GM12878 (cell line): ENCODE results near the gene MIGA2. TPM values are rescaled to one million over a fixed set of nuclear protein-coding genes. Genes with fewer than 3 reads are reported as not detected.

ENCODE experiments used
- ATAC-seq: fragments of 200-7000 bp; cut with Tn5 transposase; 3 replicates; pipeline ENCODE4 v1.9.1; 2020; ENCODE audit warnings: mild to moderate bottlenecking, moderate library complexity
- BruUV-seq: library from RNA; stranded (reverse); fragments of 400-500 nt; replicated peaks from 2 replicates; lab custom pipeline; 2021; lab: Mats Ljungman, UMichigan
- CTCF ChIA-PET: fragments of 300-600 bp; sonication (Branson Sonifier 250); formaldehyde crosslinking; extraction: SDS; loops from one replicate; lab custom pipeline; 2021; ENCODE audit warnings: inconsistent platforms; lab: Yijun Ruan, JAX
- POLR2A ChIA-PET: fragments of 350-600 bp; formaldehyde crosslinking; extraction: SDS; loops from one replicate; lab custom pipeline; 2021; ENCODE audit warnings: inconsistent platforms; lab: Charles Lee
- RAD21 ChIA-PET: fragments of 300-600 bp; sonication (Branson Sonifier 250); formaldehyde crosslinking; loops from one replicate; lab custom pipeline; 2023; ENCODE audit warnings: antibody characterized with exemption; ENCODE audit not compliant: unreplicated experiment; lab: Charles Lee
- SMC1A ChIA-PET: fragments of 300-600 bp; sonication (Branson Sonifier 250); formaldehyde crosslinking; loops from one replicate; lab custom pipeline; 2023; ENCODE audit not compliant: unreplicated experiment, uncharacterized antibody; lab: Charles Lee
- DNase-seq: peaks from one replicate; pipeline ENCODE4 v3.0.0-alpha.2; 2011; ENCODE audit warnings: low read depth, low spot score
- FAIRE-seq: peaks from 3 replicates; lab custom pipeline; 2011; peaks lifted over from hg19 to GRCh38; lab: Jason Lieb, UNC
- H2AFZ ChIP-seq: 2 replicates; pipeline ENCODE4 v1.6.0; 2011; ENCODE audit warnings: low read depth, low read length, control low read depth; ENCODE audit not compliant: control insufficient read depth
- H3K27ac ChIP-seq: 2 replicates; pipeline ENCODE4 v1.5.1; 2011; ENCODE audit warnings: control low read depth; ENCODE audit not compliant: control insufficient read depth, insufficient read depth
- H3K27me3 ChIP-seq, 2 experiments: replicated peaks in 1 of 2; 2 replicates each; pipeline versions ENCODE4 v1.6.0 to v1.6.1; 2011; ENCODE audit warnings: low read length in 1 of 2; ENCODE audit not compliant: control insufficient read depth in 2 of 2, insufficient read depth in 2 of 2
- H3K36me3 ChIP-seq, 2 experiments: 2 replicates each; pipeline ENCODE4 v1.5.1; 2011; ENCODE audit warnings: low read length in 1 of 2; ENCODE audit not compliant: control insufficient read depth in 2 of 2, insufficient read depth in 2 of 2
- H3K4me1 ChIP-seq: 2 replicates; pipeline ENCODE4 v1.6.1; 2011; ENCODE audit warnings: mild to moderate bottlenecking, low read length, moderate library complexity, mixed read lengths; ENCODE audit not compliant: control insufficient read depth, insufficient read depth
- H3K4me2 ChIP-seq: 2 replicates; pipeline ENCODE4 v1.6.0; 2011; ENCODE audit warnings: control low read depth; ENCODE audit not compliant: control insufficient read depth, insufficient read depth
- H3K4me3 ChIP-seq: fragments of 200-600 bp; sonication (generic); 2 replicates; pipeline ENCODE4 v1.5.1; 2016
- H3K79me2 ChIP-seq: 2 replicates; pipeline ENCODE4 v1.6.0; 2011; ENCODE audit warnings: low read length; ENCODE audit not compliant: control insufficient read depth, insufficient read depth
- H3K9ac ChIP-seq: 2 replicates; pipeline ENCODE4 v1.8.0; 2011; ENCODE audit warnings: low read length, control low read depth, mixed read lengths; ENCODE audit not compliant: control insufficient read depth, insufficient read depth
- H3K9me3 ChIP-seq: replicated peaks from 3 replicates; pipeline ENCODE4 v1.5.1; 2011; ENCODE audit warnings: mild to moderate bottlenecking, low read length; ENCODE audit not compliant: control insufficient read depth, insufficient read depth
- H4K20me1 ChIP-seq: 2 replicates; pipeline ENCODE4 v1.6.0; 2011; ENCODE audit not compliant: control insufficient read depth, insufficient read depth
- IRF4 ChIP-seq: IDR thresholded peaks from 2 replicates; pipeline ENCODE4 v1.6.1; 2011; ENCODE audit warnings: low read depth, low read length
- LARP7 ChIP-seq: fragments of 450-650 bp; IDR thresholded peaks from 2 replicates; pipeline ENCODE4 v1.6.1; 2017; ENCODE audit warnings: mild to moderate bottlenecking
- NFYB ChIP-seq: IDR thresholded peaks from 2 replicates; pipeline ENCODE4 v1.6.1; 2011; ENCODE audit warnings: low read depth, mild to moderate bottlenecking, low read length, improper control_type of control experiment, moderate library complexity; ENCODE audit not compliant: insufficient read depth
- RFX5 ChIP-seq: IDR thresholded peaks from 2 replicates; pipeline ENCODE4 v1.6.1; 2011; ENCODE audit warnings: low read depth, low read length, improper control_type of control experiment
- STAT3 ChIP-seq: IDR thresholded peaks from 2 replicates; pipeline ENCODE4 v1.6.1; 2011; ENCODE audit warnings: low read depth, low read length, improper control_type of control experiment
- TAF1 ChIP-seq: IDR thresholded peaks from 2 replicates; pipeline ENCODE4 v1.6.1; 2011; ENCODE audit warnings: mild to moderate bottlenecking, low read depth, low read length, borderline replicate concordance
- YBX1 ChIP-seq: fragments of 450-650 bp; IDR thresholded peaks from 2 replicates; pipeline ENCODE4 v1.6.1; 2016; ENCODE audit warnings: antibody characterized with exemption
- ZBTB4 ChIP-seq: fragments of 450-650 bp; formaldehyde crosslinking; IDR thresholded peaks from 2 replicates; pipeline ENCODE4 v1.4.0; 2022; ENCODE audit warnings: mild to moderate bottlenecking, moderate library complexity
- ZNF592 ChIP-seq: fragments of 450-650 bp; IDR thresholded peaks from 2 replicates; pipeline ENCODE4 v1.6.1; 2017; ENCODE audit warnings: mild to moderate bottlenecking, moderate library complexity
- WGBS: methylation state at CpG from one replicate; pipeline ENCODE4 v1.1.6; 2016; ENCODE audit warnings: low lambda C conversion rate; ENCODE audit not compliant: insufficient replicate concordance, insufficient coverage; ENCODE audit errors: missing lambda C conversion rate; 5-methylcytosine and 5-hydroxymethylcytosine counted together
- in situ Hi-C: fragments of 300-500 bp; cut with MboI; formaldehyde crosslinking; loops from 9 replicates; pipeline ENCODE4 v1.14.3; 2018; ENCODE audit warnings: mixed read lengths
- intact Hi-C: fragments of 100-400 bp; cut with micrococcal nuclease; formaldehyde crosslinking; loops from one replicate; pipeline ENCODE4 v1.14.2; 2022; ENCODE audit not compliant: unreplicated experiment
- polyA plus RNA-seq, 11 experiments: library from polyadenylated mRNA; depleted of rRNA in 4 of 11; unstranded in 6 of 11; stranded (reverse) in 5 of 11; fragments of >200 nt; fragmentation: Nextera tagmentation in 4 of 11; fragmentation: Illumina TruSeq in 1 of 11; extraction: Ambion mirVana in 4 of 11; extraction: Trizol in 1 of 11; gene quantifications; 1 replicate in 1 of 11; 2 replicates in 10 of 11; pipeline versions ENCODE4 v1.2.1 to v1.2.3, GENCODE V29; 2011 to 2016; ENCODE audit warnings: inconsistent platforms in 2 of 11, missing spikeins in 2 of 11, low read depth in 1 of 11
- total RNA-seq, 4 experiments: library from RNA; depleted of rRNA in 3 of 4; stranded (reverse); fragments of >200 nt in 3 of 4; fragmentation: Illumina TruSeq in 1 of 4; extraction: Trizol in 1 of 4; gene quantifications; 2 replicates each; pipeline versions ENCODE4 v1.2.1 to v1.2.3, GENCODE V29; 2013 to 2021
- TF ChIP-seq, protein P1 (sequence below): fragments of 450-650 bp; IDR thresholded peaks from 2 replicates; pipeline ENCODE4 v1.6.1; 2017; ENCODE audit warnings: borderline replicate concordance
- TF ChIP-seq, protein P2 (sequence below): fragments of 450-650 bp; IDR thresholded peaks from 2 replicates; pipeline ENCODE4 v1.6.1; 2018; ENCODE audit warnings: mild to moderate bottlenecking, low read depth, moderate library complexity; ENCODE audit not compliant: partially characterized antibody

MIGA2 gene
- total and polyA plus RNA-seq, 10 of the 15 experiments (the other 5 are each of a cell fraction or from before 2014, with no cell fraction given) = 0.14 to 31.0 (median 12.7) TPM

DNA sequence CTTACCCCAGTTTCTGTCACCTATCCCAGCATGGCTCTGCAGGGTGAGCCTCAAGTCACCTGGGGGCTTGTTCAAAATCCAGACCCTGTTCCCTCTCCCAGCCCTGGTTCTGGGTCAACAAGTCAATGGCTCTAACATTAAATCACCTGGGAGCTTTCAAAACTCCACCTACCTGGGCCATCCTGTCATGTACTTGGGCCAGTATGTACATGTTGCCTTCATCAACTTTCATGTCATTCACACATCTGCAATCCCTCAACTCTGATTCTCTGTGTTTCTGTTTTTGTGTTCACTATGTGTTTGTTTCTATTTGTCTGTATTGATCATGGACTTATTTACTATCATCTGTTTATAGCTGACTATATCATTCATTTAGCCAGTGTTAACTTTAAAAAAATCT is 6.2 kb upstream of the MIGA2 start (continued):
- TF ChIP-seq ZNF592 = no peak
- no peak for TF ChIP-seq IRF4
- TF ChIP-seq, all 136 proteins: peak for 0

DNA sequence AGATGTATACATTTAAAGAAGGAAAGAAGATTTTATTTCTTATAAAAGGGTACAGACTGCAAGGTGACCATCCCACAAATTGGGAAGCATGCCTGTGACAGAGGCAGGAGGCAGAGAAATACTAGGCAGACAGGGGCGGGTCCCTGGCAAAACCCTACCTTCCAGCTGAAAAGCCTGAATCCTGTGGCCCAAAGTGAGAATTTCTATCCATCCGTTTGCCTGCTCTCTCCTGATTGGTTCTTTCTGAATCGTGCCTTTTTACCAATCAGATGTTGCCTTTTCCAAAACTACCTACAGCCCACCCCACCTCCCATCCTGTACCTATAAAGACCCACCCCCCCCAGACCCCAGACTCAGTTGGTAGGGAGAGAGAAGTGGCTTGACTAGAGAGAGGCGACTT is 4.9 kb upstream of the MIGA2 start:
- WGBS = 57% methylated on average over 4 of the region's 4 CpGs
- CTCF ChIA-PET = interaction anchor here (0.6 to 1.3 kb wide), 2 partner anchors 9 to 1102 kb away, joined by 4 to 5 read pairs; no protein-coding TSS in a partner anchor
- POLR2A ChIA-PET = interaction anchor here (0.7 kb wide), 2 partner anchors 67 to 442 kb away, joined by 3 to 4 read pairs; no protein-coding TSS in a partner anchor
- RAD21 ChIA-PET = no interaction called here
- Histone ChIP-seq H2AFZ (no peak overlapping the region), H3K9me3 (no peaks in the 10 kb centered on the region), H3K27ac (no peak overlapping the region), H3K36me3 (no peaks in the 10 kb centered on the region), H3K27me3 (no peaks in the 10 kb centered on the region), H3K9ac (no peak overlapping the region), H3K4me3 (no peak overlapping the region), H3K4me2 (no peak overlapping the region), H3K79me2 (peaks cover 12% of the 10 kb centered on the region), H4K20me1 (no peaks in the 10 kb centered on the region), H3K4me1 (peaks cover 12% of the 10 kb centered on the region)
- FAIRE-seq (no peak), ATAC-seq (no peak), DNase-seq (no peak)
- TF ChIP-seq, protein P1, sequence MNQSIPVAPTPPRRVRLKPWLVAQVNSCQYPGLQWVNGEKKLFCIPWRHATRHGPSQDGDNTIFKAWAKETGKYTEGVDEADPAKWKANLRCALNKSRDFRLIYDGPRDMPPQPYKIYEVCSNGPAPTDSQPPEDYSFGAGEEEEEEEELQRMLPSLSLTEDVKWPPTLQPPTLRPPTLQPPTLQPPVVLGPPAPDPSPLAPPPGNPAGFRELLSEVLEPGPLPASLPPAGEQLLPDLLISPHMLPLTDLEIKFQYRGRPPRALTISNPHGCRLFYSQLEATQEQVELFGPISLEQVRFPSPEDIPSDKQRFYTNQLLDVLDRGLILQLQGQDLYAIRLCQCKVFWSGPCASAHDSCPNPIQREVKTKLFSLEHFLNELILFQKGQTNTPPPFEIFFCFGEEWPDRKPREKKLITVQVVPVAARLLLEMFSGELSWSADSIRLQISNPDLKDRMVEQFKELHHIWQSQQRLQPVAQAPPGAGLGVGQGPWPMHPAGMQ = no peak
- TF ChIP-seq STAT3 (no peak), NFYB (no peak), LARP7 (no peak), YBX1 (no peak), RFX5 (no peak), ZBTB4 (CRISPR knock-in tag) (no peak), TAF1 (no peak)
- TF ChIP-seq, protein P2, sequence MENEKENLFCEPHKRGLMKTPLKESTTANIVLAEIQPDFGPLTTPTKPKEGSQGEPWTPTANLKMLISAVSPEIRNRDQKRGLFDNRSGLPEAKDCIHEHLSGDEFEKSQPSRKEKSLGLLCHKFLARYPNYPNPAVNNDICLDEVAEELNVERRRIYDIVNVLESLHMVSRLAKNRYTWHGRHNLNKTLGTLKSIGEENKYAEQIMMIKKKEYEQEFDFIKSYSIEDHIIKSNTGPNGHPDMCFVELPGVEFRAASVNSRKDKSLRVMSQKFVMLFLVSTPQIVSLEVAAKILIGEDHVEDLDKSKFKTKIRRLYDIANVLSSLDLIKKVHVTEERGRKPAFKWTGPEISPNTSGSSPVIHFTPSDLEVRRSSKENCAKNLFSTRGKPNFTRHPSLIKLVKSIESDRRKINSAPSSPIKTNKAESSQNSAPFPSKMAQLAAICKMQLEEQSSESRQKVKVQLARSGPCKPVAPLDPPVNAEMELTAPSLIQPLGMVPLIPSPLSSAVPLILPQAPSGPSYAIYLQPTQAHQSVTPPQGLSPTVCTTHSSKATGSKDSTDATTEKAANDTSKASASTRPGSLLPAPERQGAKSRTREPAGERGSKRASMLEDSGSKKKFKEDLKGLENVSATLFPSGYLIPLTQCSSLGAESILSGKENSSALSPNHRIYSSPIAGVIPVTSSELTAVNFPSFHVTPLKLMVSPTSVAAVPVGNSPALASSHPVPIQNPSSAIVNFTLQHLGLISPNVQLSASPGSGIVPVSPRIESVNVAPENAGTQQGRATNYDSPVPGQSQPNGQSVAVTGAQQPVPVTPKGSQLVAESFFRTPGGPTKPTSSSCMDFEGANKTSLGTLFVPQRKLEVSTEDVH = no peak
- intact Hi-C loops = no loop called here
- in situ Hi-C loops = no loop called here
- no TSS peak for BruUV-seq
- SMC1A ChIA-PET = interaction anchor here (0.7 kb wide), 1 partner anchor 129 kb away, joined by 3 read pairs; no protein-coding TSS in a partner anchor
